ENCODE results near the gene LRMDA.

The LRMDA gene

DNA sequence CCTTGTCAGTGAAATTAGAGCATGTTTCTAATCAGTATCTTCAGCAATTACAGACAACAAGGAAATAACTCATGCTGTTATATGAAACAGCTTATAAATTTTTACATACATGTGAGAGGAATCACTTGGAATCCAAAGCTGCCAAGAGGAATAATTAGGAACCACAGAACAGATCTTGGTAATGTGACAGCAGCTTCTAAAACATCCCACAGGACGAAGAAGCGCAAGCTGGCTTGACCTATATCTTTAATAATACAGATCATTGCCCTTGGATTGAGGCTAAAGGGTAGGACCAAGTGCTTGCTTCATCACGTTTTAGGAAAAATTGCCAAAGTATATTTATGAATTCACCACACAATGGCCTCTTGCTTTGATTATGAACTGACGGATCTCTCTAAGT lies 869.8 kb downstream of the LRMDA start:
- TF ChIP-seq, protein P1, sequence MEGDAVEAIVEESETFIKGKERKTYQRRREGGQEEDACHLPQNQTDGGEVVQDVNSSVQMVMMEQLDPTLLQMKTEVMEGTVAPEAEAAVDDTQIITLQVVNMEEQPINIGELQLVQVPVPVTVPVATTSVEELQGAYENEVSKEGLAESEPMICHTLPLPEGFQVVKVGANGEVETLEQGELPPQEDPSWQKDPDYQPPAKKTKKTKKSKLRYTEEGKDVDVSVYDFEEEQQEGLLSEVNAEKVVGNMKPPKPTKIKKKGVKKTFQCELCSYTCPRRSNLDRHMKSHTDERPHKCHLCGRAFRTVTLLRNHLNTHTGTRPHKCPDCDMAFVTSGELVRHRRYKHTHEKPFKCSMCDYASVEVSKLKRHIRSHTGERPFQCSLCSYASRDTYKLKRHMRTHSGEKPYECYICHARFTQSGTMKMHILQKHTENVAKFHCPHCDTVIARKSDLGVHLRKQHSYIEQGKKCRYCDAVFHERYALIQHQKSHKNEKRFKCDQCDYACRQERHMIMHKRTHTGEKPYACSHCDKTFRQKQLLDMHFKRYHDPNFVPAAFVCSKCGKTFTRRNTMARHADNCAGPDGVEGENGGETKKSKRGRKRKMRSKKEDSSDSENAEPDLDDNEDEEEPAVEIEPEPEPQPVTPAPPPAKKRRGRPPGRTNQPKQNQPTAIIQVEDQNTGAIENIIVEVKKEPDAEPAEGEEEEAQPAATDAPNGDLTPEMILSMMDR (conservative IDR thresholded peaks at IDR 0.05; ENCODE audit: low read length) = no peak

DNA sequence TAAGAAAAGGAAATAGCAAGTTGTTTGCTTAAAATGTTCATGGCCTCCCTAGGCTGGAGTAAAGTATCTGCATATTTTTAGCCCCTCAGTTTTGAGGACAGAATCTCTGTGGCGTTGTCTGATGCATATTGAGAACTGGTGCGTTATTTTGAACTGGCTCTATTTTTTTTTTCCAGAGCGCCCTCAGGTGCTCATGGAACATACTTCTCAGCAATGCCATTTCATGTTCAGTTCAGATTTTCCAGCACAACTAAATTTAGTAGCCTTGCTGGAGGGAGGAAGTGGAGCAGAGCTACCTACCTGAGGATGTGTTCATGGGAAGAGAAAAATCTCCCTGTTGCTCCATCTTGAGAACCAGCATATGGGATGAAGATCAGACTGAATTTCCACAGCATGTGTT lies 870.5 kb downstream of the LRMDA start:
- no peak overlapping the region for H3K4me3 ChIP-seq (ENCODE audit: low read length)
- TF ChIP-seq, protein P1 (conservative IDR thresholded peaks at IDR 0.05; ENCODE audit: low read length) = peak; percentile 16; the same call in 1 of the 2 replicates
- DNase-seq (ENCODE audit: low read depth) = no peak

More for the DNA sequence above, 869.8 kb downstream of the LRMDA start:
- DNase-seq (ENCODE audit: low read depth) = no peak
- no peak overlapping the region for H3K4me3 ChIP-seq (ENCODE audit: low read length)

DNA sequence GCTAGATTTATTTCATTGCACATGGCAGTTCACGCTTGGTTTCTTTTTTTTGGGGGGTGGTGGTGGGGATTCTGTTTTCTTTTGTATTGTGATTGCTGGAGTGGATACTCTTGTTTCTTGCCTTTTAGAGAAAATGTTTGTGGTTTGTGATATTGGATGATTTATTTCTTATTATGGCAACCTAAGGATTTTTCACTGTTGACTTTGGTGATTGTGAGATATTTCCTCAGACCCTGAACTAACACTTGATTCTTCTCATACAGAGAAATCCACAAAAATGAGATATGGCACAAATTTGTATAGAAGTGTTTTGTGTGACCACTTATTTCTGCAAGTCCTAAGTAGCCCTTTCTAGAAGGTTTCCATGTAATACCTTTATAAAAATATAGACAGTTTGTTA lies 871.1 kb downstream of the LRMDA start:
- no peak overlapping the region for H3K4me3 ChIP-seq (ENCODE audit: low read length)
- TF ChIP-seq, protein P1 (conservative IDR thresholded peaks at IDR 0.05; ENCODE audit: low read length) = no peak
- DNase-seq (ENCODE audit: low read depth) = peak; percentile 54

DNA sequence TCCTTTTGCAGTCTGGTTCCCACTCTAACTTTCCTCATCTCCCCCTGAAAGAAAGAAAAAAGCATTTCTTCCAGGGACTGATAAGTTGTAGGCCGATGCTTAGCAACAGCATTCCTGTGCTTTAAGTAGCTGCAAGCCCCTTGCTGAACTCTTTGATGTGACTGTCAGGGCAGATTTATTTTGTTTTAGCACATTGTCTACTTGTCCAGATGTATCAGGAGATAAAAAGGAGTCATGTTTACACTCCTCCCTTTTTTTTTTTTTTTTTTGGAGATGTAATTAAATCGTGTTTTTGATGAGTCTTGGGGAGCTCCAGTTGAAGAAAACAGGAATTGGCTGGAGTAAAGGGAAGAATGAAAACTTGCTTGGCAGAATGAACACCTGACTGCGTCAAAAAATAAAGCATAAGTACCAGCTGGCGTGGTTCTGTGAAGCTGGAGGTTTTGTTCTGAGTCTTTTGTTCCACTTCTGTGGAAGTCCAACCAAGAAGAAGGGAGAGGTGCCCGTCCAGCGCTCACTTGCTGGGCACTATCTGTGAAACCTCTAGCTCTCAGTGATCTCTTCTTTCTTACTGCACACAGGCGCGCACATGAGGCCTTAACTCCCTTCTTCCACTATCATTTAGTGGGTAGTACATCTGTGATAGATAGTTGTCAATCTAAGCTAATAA lies 871.7 kb downstream of the LRMDA start:
- DNase-seq (ENCODE audit: low read depth) = no peak
- TF ChIP-seq, protein P1 (conservative IDR thresholded peaks at IDR 0.05; ENCODE audit: low read length) = no peak
- H3K4me3 ChIP-seq (ENCODE audit: low read length) = no peak overlapping the region

DNA sequence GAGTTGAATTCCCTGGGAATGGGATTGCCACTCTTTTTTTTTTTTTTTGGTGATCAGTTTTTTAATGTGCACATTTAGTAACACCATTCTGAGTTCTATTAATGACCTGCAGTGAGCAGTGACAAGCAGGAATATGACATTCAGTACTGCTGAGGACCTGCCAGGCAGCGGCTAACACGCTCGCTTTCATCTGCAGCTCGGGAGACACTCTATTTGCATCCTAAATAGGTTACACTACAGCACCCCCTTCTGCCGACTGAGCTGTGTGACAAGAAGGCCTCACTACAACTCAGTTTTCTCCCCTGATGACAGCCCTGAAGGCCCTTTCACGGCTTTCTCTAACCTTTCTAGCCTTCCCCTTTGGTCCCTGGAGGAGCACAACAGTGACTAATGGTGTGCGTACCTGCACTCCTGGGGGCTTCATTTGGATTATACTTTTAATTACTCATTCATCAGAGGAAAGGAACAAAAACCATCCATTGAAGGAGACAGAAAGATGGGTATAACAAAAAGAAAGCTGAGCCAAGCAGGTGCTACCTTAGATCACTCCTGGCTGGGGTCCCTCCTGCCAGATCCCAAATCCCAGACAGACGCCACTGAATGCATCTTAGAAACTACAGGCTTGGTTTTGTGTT lies 872.4 kb downstream of the LRMDA start:
- no peak overlapping the region for H3K4me3 ChIP-seq (ENCODE audit: low read length)
- DNase-seq (ENCODE audit: low read depth) = peak; percentile 82
- TF ChIP-seq, protein P1 (conservative IDR thresholded peaks at IDR 0.05; ENCODE audit: low read length) = peak; percentile 79

DNA sequence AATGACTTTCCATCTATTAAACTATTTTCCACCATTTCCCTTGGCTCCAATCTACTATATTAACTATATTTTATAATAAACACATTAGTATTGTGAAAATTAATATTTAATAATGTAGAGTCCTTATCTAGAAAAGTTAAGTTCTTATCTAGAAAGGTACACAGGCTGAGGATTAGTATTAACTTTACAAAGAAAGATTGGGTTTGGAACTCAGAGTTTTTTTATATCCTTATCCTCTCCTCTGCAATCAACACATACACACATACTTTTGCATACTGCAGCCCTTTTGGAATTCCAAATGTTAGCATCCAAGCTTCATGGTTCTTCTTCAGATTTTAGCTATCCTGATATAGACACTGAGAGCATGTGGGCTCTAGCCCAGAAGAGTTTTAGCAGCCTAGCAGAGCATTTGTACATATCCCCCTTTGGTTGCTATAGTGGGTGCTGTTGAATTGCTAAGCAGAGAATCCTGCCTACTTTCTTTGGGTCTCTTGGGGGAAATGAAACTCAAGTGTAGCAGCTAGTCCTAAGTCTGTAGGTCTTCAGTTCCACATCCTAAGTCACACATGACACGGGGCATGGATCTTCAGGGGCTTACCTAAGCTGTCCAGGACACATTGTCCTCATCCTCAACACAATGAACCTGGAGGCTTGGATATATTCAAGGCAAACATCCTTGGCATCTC lies 874.6 kb downstream of the LRMDA start:
- TF ChIP-seq, protein P1 (conservative IDR thresholded peaks at IDR 0.05; ENCODE audit: low read length) = no peak
- no peak for DNase-seq (ENCODE audit: low read depth)
- no peak overlapping the region for H3K4me3 ChIP-seq (ENCODE audit: low read length)

All from AG10803 (cell line).